Measurements from ENCODE around the gene KRTAP10-2. TPM values are rescaled to one million over a fixed set of nuclear protein-coding genes. Genes with fewer than 3 reads are reported as not detected.

The KRTAP10-2 gene
- total RNA-seq, 1 experiment from 2014 or later, result not detected

DNA sequence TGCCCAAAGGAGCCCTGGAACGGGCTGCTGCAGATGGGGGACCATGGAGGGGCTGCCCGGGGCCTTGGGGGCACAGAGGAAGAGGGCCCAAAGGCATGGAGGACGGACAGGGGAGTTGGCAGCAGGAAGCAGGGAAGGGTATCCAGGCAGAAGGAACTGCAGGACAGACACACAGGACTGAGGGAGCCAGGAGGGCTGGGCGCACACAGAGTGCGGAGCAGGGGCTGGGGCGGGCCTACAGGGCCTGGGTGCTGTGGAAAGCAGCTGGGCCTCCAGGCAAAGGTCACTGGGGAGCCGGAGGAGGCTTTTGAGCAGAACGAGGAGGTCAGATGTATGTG is 39.4 kb downstream of the KRTAP10-2 start:
- ChIA-PET CTCF (no interaction called here), POLR2A (ENCODE audit: unreplicated experiment) (no interaction called here)
- Histone ChIP-seq H4K20me1 (ENCODE audit: insufficient read depth) (no peaks in the 10 kb centered on the region), H2AFZ (no peak overlapping the region), H3K36me3 (ENCODE audit: low read depth) (no peaks in the 10 kb centered on the region), H3K27me3 (ENCODE audit: insufficient read depth, low read depth) (peaks cover 83% of the 10 kb centered on the region), H3K4me2 (no peak overlapping the region), H3F3A (ENCODE audit: insufficient read depth, low read depth) (no peaks in the 10 kb centered on the region), H3K27ac (no peak overlapping the region), H3K4me1 (replicated peaks; ENCODE audit: insufficient read depth) (no peaks in the 10 kb centered on the region), H3K4me3 (no peak overlapping the region), H3K9me3 (ENCODE audit: insufficient read depth, low read depth) (no peaks in the 10 kb centered on the region), H3K79me2 (ENCODE audit: low read depth) (no peaks in the 10 kb centered on the region), H3K9me2 (ENCODE audit: insufficient read depth) (no peaks in the 10 kb centered on the region)
- no peak for DNase-seq
- TF ChIP-seq EZH2 (IDR thresholded peaks at IDR 0.05; ENCODE audit: low read depth), result no peak
- TF ChIP-seq, protein P1, sequence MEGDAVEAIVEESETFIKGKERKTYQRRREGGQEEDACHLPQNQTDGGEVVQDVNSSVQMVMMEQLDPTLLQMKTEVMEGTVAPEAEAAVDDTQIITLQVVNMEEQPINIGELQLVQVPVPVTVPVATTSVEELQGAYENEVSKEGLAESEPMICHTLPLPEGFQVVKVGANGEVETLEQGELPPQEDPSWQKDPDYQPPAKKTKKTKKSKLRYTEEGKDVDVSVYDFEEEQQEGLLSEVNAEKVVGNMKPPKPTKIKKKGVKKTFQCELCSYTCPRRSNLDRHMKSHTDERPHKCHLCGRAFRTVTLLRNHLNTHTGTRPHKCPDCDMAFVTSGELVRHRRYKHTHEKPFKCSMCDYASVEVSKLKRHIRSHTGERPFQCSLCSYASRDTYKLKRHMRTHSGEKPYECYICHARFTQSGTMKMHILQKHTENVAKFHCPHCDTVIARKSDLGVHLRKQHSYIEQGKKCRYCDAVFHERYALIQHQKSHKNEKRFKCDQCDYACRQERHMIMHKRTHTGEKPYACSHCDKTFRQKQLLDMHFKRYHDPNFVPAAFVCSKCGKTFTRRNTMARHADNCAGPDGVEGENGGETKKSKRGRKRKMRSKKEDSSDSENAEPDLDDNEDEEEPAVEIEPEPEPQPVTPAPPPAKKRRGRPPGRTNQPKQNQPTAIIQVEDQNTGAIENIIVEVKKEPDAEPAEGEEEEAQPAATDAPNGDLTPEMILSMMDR (conservative IDR thresholded peaks at IDR 0.05), result no peak
- intact Hi-C loops (cut with micrococcal nuclease; ENCODE audit: unreplicated experiment), result loop anchor here (10.0 kb wide), 1 partner anchor 423 kb away; no protein-coding TSS in a partner anchor
- no TSS peak for BruUV-seq (replicated peaks)

DNA sequence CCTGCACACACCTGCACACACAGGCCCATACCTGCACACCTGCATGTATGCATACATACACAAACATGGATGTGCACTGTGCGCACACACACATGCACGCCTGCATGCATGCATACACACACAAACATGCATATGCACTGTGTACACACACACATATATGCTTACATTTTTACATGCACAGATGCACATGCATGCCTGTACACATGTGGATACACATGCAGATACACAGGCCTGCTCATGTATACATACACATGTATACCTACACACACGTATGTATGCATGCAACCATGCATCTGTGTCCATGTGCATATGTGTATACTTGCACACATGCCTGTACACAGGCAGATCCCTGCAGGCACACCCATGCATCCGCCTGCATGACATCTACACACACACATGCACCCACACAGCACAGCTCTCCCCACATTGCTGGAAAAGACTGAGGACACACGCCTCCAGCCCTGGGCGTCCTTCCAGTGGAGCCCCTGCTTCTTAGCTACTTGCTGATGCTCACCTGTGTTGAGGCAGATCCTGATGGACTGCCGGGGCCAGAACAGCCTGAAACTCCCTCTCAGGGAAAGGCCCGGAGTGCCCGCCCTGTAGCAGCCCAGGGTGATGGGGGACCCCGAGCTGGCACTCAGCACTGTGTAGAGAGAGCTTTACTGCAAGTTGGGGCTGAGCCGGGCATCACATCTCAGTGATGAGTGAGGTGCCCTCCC is 39.9 kb downstream of the KRTAP10-2 start:
- Histone ChIP-seq H3K27me3 (ENCODE audit: insufficient read depth, low read depth) (peaks cover 83% of the 10 kb centered on the region), H3K36me3 (ENCODE audit: low read depth) (no peaks in the 10 kb centered on the region), H3K4me3 (no peak overlapping the region), H3K9me3 (ENCODE audit: insufficient read depth, low read depth) (no peaks in the 10 kb centered on the region), H3F3A (ENCODE audit: insufficient read depth, low read depth) (no peaks in the 10 kb centered on the region), H3K4me2 (no peak overlapping the region), H3K27ac (no peak overlapping the region), H4K20me1 (ENCODE audit: insufficient read depth) (no peaks in the 10 kb centered on the region), H3K79me2 (ENCODE audit: low read depth) (no peaks in the 10 kb centered on the region), H3K4me1 (replicated peaks; ENCODE audit: insufficient read depth) (no peaks in the 10 kb centered on the region), H3K9me2 (ENCODE audit: insufficient read depth) (no peaks in the 10 kb centered on the region), H2AFZ (no peak overlapping the region)
- no TSS peak for BruUV-seq (replicated peaks)
- ChIA-PET CTCF (interaction anchor here (0.6 to 0.9 kb wide), 2 partner anchors 231 to 1309 kb away, joined by 3 to 6 read pairs; no protein-coding TSS in a partner anchor), POLR2A (ENCODE audit: unreplicated experiment) (no interaction called here)
- TF ChIP-seq, protein P1 (conservative IDR thresholded peaks at IDR 0.05), result no peak
- TF ChIP-seq EZH2 (IDR thresholded peaks at IDR 0.05; ENCODE audit: low read depth), result no peak
- DNase-seq, result no peak
- intact Hi-C loops (cut with micrococcal nuclease; ENCODE audit: unreplicated experiment), result loop anchor here (10.0 kb wide), 1 partner anchor 423 kb away; no protein-coding TSS in a partner anchor

DNA sequence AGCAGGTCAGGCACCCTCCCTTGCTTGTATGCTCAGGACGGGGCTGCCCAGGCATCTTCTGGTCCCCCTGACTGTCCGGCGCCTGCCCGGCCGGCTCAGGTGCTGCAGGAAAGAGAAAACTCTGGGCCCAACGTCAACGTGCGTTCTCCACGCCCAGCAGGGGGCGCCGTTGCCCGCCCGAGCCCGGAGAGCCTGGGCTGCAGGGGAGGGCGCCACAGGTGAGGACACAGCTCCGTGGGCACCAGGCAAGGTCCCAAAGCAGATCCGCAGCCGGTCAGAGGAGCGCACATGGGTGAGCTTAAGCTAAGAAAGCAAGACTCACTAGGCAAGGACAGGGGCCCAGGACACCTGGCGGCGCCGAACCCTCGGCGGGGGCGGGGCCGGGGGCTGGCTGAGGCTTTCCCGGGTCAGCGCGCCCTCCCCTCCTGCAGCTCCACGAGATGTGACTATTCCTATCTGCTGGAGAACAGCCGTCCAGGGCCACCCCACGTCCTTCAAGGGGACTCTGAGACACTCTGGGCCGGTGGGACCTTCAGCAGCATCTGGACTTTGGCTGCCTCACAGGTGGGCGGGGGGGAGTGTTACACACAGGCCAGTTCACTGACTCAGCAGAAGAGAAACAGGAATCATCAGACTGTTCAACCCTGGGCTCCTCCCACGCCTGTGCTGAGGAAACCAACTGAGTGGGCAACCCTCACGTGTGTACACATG is 40.6 kb downstream of the KRTAP10-2 start:
- intact Hi-C loops (cut with micrococcal nuclease; ENCODE audit: unreplicated experiment), result loop anchor here (10.0 kb wide), 1 partner anchor 424 kb away; no protein-coding TSS in a partner anchor
- H3K9me2 ChIP-seq (ENCODE audit: insufficient read depth), result no peaks in the 10 kb centered on the region
- H3K9me3 ChIP-seq (ENCODE audit: insufficient read depth, low read depth), result no peaks in the 10 kb centered on the region
- no peaks in the 10 kb centered on the region for H4K20me1 ChIP-seq (ENCODE audit: insufficient read depth)
- TF ChIP-seq, protein P1 (conservative IDR thresholded peaks at IDR 0.05), result peak; percentile 73
- no peak for TF ChIP-seq EZH2 (IDR thresholded peaks at IDR 0.05; ENCODE audit: low read depth)
- H3F3A ChIP-seq (ENCODE audit: insufficient read depth, low read depth), result no peaks in the 10 kb centered on the region
- no peak overlapping the region for H2AFZ ChIP-seq
- H3K79me2 ChIP-seq (ENCODE audit: low read depth), result no peaks in the 10 kb centered on the region
- peak in 1 of 2 experiments; percentile 47 for DNase-seq
- ChIA-PET POLR2A (ENCODE audit: unreplicated experiment) (no interaction called here), CTCF (interaction anchor here (0.6 to 0.9 kb wide), 2 partner anchors 232 to 1310 kb away, joined by 3 to 6 read pairs; no protein-coding TSS in a partner anchor)
- no peaks in the 10 kb centered on the region for H3K4me1 ChIP-seq (replicated peaks; ENCODE audit: insufficient read depth)
- H3K27ac ChIP-seq, result no peak overlapping the region
- no peak overlapping the region for H3K4me2 ChIP-seq
- H3K27me3 ChIP-seq (ENCODE audit: insufficient read depth, low read depth), result peaks cover 83% of the 10 kb centered on the region
- H3K36me3 ChIP-seq (ENCODE audit: low read depth), result no peaks in the 10 kb centered on the region
- BruUV-seq (replicated peaks), result no TSS peak
- H3K4me3 ChIP-seq, result no peak overlapping the region
